A549 (cell line): ENCODE measurements around the gene SLC17A1. TPM values are rescaled to one million over a fixed set of nuclear protein-coding genes. Genes with fewer than 3 reads are reported as not detected.

Experiments used
- ATAC-seq, 2 experiments: fragments of 200-7000 bp in 1 of 2; fragments of >200 bp in 1 of 2; cut with Nextera tagmentation in 1 of 2; cut with Tn5 transposase in 1 of 2; 3 replicates each; pipeline versions ENCODE4 v1.8.0 to v1.9.1; 2018 to 2020; ENCODE audit warnings: mild to moderate bottlenecking in 1 of 2, moderate library complexity in 1 of 2
- CTCF ChIA-PET: fragments of 300-600 bp; sonication (Branson Sonifier 250); formaldehyde crosslinking; extraction: SDS; loops from one replicate; lab custom pipeline; 2021; ENCODE audit warnings: antibody characterized with exemption, inconsistent platforms; lab: Yijun Ruan, JAX
- POLR2A ChIA-PET: fragments of 350-600 bp; formaldehyde crosslinking; extraction: SDS; loops from one replicate; lab custom pipeline; 2021; ENCODE audit warnings: antibody characterized with exemption, inconsistent platforms; lab: Yijun Ruan, JAX
- DNase-seq, 2 experiments: peaks; one replicate each; pipeline versions ENCODE4 v3.0.0 to v3.0.0-alpha.2; 2011 to 2016; ENCODE audit warnings: low read depth in 1 of 2, low spot score in 1 of 2
- FAIRE-seq: peaks from 2 replicates; lab custom pipeline; 2011; peaks lifted over from hg19 to GRCh38; lab: Jason Lieb, UNC
- H3K27ac ChIP-seq, 2 experiments: fragments of >200 bp; sonication (Bioruptor Twin); formaldehyde crosslinking; 3 replicates each; pipeline ENCODE4 v1.5.1; 2016 to 2017
- H3K4me1 ChIP-seq: fragments of >200 bp; sonication (Bioruptor Twin); formaldehyde crosslinking; 3 replicates; pipeline ENCODE4 v1.6.1; 2016
- H3K4me2 ChIP-seq: fragments of >200 bp; sonication (Bioruptor Twin); formaldehyde crosslinking; 3 replicates; pipeline ENCODE4 v1.6.1; 2016
- H3K4me3 ChIP-seq: fragments of >200 bp; sonication (Bioruptor Twin); formaldehyde crosslinking; 3 replicates; pipeline ENCODE4 v1.5.1; 2016
- H3K9me3 ChIP-seq: fragments of >200 bp; sonication (Bioruptor Twin); formaldehyde crosslinking; 3 replicates; pipeline ENCODE4 v1.6.1; 2016
- CHD2 ChIP-seq: fragments of 150-350 bp; IDR thresholded peaks from 2 replicates; pipeline ENCODE4 v1.6.1; 2014; ENCODE audit warnings: low read length; ENCODE audit not compliant: partially characterized antibody
- EP300 ChIP-seq, 2 experiments: fragments of >200 bp; sonication (Bioruptor Twin); formaldehyde crosslinking; IDR thresholded peaks; 2 replicates in 1 of 2; 3 replicates in 1 of 2; pipeline ENCODE4 v1.6.1; 2016 to 2017
- ESRRA ChIP-seq: fragments of 150-350 bp; IDR thresholded peaks from 2 replicates; pipeline ENCODE4 v1.6.1; 2014; ENCODE audit warnings: mild to moderate bottlenecking, low read length, borderline replicate concordance
- HOXB5 ChIP-seq: fragments of 250-450 bp; sonication (Bioruptor Pico); IDR thresholded peaks from 2 replicates; pipeline ENCODE4 v1.5.0; 2020; ENCODE audit warnings: mild to moderate bottlenecking, moderate library complexity
- JUN ChIP-seq, 2 experiments: fragments of >200 bp; sonication (Bioruptor Twin); formaldehyde crosslinking; IDR thresholded peaks; 2 replicates in 1 of 2; 3 replicates in 1 of 2; pipeline ENCODE4 v1.6.1; 2016 to 2017
- NPAS2 ChIP-seq: fragments of 250-450 bp; sonication (Bioruptor Pico); IDR thresholded peaks from 2 replicates; pipeline ENCODE4 v1.8.0; 2022; ENCODE audit warnings: mild to moderate bottlenecking, moderate library complexity, borderline replicate concordance
- PHF8 ChIP-seq: fragments of 200-600 bp; sonication (generic); IDR thresholded peaks from 2 replicates; pipeline ENCODE4 v1.6.1; 2016; ENCODE audit warnings: low read depth, mild to moderate bottlenecking, antibody characterized with exemption, moderate library complexity, borderline replicate concordance
- RAD21 ChIP-seq, 2 experiments: fragments of >200 bp in 1 of 2; sonication (Bioruptor Twin) in 1 of 2; formaldehyde crosslinking in 1 of 2; IDR thresholded peaks in 1 of 2; conservative IDR thresholded peaks in 1 of 2; 2 replicates in 1 of 2; 3 replicates in 1 of 2; pipeline ENCODE4 v1.6.1; 2012 to 2018; ENCODE audit warnings: inconsistent platforms in 1 of 2
- RFX5 ChIP-seq: fragments of 450-650 bp; IDR thresholded peaks from 2 replicates; pipeline ENCODE4 v1.7.1; 2014; ENCODE audit warnings: antibody characterized with exemption, mild to moderate bottlenecking, moderate library complexity
- RNF2 ChIP-seq: fragments of 200-600 bp; sonication (generic); IDR thresholded peaks from 2 replicates; pipeline ENCODE4 v1.6.1; 2016; ENCODE audit warnings: low read depth, mild to moderate bottlenecking, antibody characterized with exemption, moderate library complexity, borderline replicate concordance
- SMC3 ChIP-seq: fragments of >200 bp; sonication (Bioruptor Twin); formaldehyde crosslinking; IDR thresholded peaks from 3 replicates; pipeline ENCODE4 v1.6.1; 2018; ENCODE audit warnings: inconsistent platforms
- TFCP2L1 ChIP-seq: fragments of 250-450 bp; sonication (Bioruptor Pico); IDR thresholded peaks from 2 replicates; pipeline ENCODE4 v1.5.0; 2021; ENCODE audit warnings: mild to moderate bottlenecking
- WGBS: methylation state at CpG from one replicate; pipeline ENCODE4 v1.1.6; 2017; ENCODE audit errors: missing lambda C conversion rate; 5-methylcytosine and 5-hydroxymethylcytosine counted together
- polyA plus RNA-seq, 4 experiments: library from polyadenylated mRNA; depleted of rRNA in 3 of 4; stranded (reverse); fragments of >200 nt; fragmentation: RNase III in 1 of 4; extraction: RNeasy Plus Mini Kit Qiagen cat#74134 plus additional on column Dnase treatment in 1 of 4; gene quantifications; 2 replicates in 3 of 4; 3 replicates in 1 of 4; pipeline ENCODE4 v1.2.3, GENCODE V29; 2011 to 2017
- TF ChIP-seq, protein P1 (sequence below): IDR thresholded peaks from 2 replicates; pipeline ENCODE4 v1.6.1; 2012; ENCODE audit warnings: low read depth, borderline replicate concordance
- TF ChIP-seq, protein P2 (sequence below): fragments of 200-600 bp; sonication (generic); IDR thresholded peaks from 2 replicates; pipeline ENCODE4 v1.6.1; 2016; ENCODE audit warnings: antibody characterized with exemption, mild to moderate bottlenecking, moderate library complexity
- TF ChIP-seq, protein P3 (sequence below): fragments of 150-350 bp; IDR thresholded peaks from 2 replicates; pipeline ENCODE4 v1.6.1; 2014; ENCODE audit warnings: low read depth, mild to moderate bottlenecking, low read length
- TF ChIP-seq, protein P4 (sequence below): fragments of >200 bp; sonication (Bioruptor Twin); formaldehyde crosslinking; IDR thresholded peaks from 3 replicates; pipeline ENCODE4 v1.5.1; 2016
- TF ChIP-seq, protein P5 (sequence below): IDR thresholded peaks from 2 replicates; pipeline ENCODE4 v1.6.1; 2012
- TF ChIP-seq, protein P6 (sequence below): fragments of 250-450 bp; sonication (Bioruptor Pico); IDR thresholded peaks from 2 replicates; pipeline ENCODE4 v1.5.0; 2020; ENCODE audit warnings: low read depth, mild to moderate bottlenecking, moderate library complexity

The SLC17A1 gene
- polyA plus RNA-seq, 2 of the 4 experiments (the other 2 are of a cell fraction) = 0.79 to 1.2 TPM

DNA sequence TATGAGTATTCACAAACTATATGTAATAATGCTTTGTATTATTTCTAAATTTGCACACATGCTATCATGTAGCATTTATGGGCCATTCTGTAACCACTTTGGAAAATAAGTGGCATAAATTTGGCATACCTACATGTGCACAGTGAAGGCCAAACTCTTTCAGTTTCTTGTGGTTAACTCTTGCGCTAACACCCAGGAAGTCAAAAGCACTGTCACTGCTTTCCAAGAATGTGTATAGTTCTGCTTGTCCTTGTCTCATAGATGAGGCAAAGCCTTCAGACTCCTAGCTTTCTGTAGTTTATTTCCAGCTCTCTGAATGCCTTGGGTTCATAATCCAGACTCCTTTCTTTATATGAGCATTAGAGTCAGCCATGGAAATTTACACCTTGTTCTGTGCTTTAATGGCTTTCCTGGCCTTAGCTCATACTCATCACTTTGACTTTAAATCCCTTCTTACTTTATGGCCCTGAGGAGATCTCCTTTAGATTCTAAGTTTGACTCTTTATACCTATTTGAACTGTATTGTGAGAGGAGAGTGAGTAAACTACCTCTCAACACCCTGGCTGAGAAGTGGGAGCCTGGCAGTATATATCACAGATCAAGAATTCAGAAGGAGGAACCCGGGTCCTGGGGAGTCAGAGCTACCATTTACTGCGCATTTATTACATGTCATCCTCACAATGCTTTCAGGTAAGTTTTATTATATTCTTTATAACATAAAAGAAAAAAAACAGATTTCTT, 43.1 kb upstream of the SLC17A1 start:
- no peak for DNase-seq
- FAIRE-seq = no peak
- H3K4me2 ChIP-seq = peak overlapping the region; percentile 58
- H3K9me3 ChIP-seq = no peaks in the 10 kb centered on the region
- CTCF ChIA-PET = no interaction called here
- ATAC-seq = peak; percentile 43 to 63
- POLR2A ChIA-PET = no interaction called here
- TF ChIP-seq NPAS2 (CRISPR knock-in tag) (no peak), RAD21 (conservative IDR thresholded peaks at IDR 0.05 in 1 of 2, IDR thresholded peaks at IDR 0.05 in 1 of 2) (no peak), EP300 (IDR thresholded peaks at IDR 0.05) (0 out of 5 replicates have a peak, but pooled peaks of 1 of the 2 experiments have one; percentile 16), ESRRA (no peak)
- TF ChIP-seq, all 56 proteins: peak for 1
- no peak overlapping the region for H3K4me3 ChIP-seq
- WGBS = 35% methylated on average over 3 of the region's 3 CpGs
- H3K4me1 ChIP-seq = peaks cover 43% of the 10 kb centered on the region
- peak overlapping the region; percentile 91 to 92 for H3K27ac ChIP-seq

DNA sequence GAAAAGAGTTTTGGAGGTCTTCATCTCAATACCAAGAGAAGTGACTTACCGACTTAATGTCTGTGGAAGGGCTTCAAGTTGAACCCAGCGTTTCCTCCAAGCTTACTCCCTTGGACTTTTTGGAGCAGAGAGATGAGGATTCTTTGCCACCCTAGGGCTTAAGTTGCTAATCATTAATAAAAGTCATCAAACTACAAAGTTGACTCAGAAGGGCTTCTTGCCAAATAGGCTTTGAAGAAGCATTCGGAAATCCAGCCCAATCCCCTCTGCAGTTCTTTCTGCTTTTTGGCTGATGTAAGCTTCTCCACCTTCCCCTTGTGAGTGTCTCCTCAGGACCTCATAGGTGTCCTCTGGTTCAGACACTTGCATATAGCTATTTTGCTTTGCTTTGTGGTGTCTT, 42.3 kb upstream of the SLC17A1 start, which contains the start of gene SLC17A3:
Gene SLC17A3, minus strand, starts transcription at position 126 of the 400 bp plus-strand sequence. CDS start 5,856 bp downstream, outside the sequence.
- ChIA-PET POLR2A (no interaction called here), CTCF (interaction anchor here (1.0 to 1.6 kb wide), 3 partner anchors 11 to 86 kb away, joined by 3 to 4 read pairs (median 3); no protein-coding TSS in a partner anchor)
- ATAC-seq = peak in 1 of 2 experiments; percentile 30; a peak in 2 of 6 replicates
- DNase-seq = no peak
- Histone ChIP-seq H3K4me1 (peaks cover 43% of the 10 kb centered on the region), H3K9me3 (no peaks in the 10 kb centered on the region), H3K4me2 (peak within 1 kb of the TSS; percentile 58), H3K4me3 (no peak within 1 kb of the TSS), H3K27ac (peak within 1 kb of the TSS; percentile 91 to 92)
- 9% methylated on average over 3 of the region's 3 CpGs for WGBS
- no peak for FAIRE-seq
- no peak for TF ChIP-seq TFCP2L1 (CRISPR knock-in tag)
- TF ChIP-seq EP300 (IDR thresholded peaks at IDR 0.05) = peak in 1 of 2 experiments; percentile 40; a peak in 1 of 5 replicates
- no peak for TF ChIP-seq HOXB5
- TF ChIP-seq, protein P1, sequence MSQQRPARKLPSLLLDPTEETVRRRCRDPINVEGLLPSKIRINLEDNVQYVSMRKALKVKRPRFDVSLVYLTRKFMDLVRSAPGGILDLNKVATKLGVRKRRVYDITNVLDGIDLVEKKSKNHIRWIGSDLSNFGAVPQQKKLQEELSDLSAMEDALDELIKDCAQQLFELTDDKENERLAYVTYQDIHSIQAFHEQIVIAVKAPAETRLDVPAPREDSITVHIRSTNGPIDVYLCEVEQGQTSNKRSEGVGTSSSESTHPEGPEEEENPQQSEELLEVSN = no peak
- TF ChIP-seq SMC3 = 0 out of 3 replicates have a peak, but pooled peaks have one; percentile 9
- no peak for TF ChIP-seq RNF2
- 0 out of 5 replicates have a peak, but pooled peaks of 1 of the 2 experiments have one; percentile 19 for TF ChIP-seq JUN (IDR thresholded peaks at IDR 0.05)
- TF ChIP-seq, protein P2, sequence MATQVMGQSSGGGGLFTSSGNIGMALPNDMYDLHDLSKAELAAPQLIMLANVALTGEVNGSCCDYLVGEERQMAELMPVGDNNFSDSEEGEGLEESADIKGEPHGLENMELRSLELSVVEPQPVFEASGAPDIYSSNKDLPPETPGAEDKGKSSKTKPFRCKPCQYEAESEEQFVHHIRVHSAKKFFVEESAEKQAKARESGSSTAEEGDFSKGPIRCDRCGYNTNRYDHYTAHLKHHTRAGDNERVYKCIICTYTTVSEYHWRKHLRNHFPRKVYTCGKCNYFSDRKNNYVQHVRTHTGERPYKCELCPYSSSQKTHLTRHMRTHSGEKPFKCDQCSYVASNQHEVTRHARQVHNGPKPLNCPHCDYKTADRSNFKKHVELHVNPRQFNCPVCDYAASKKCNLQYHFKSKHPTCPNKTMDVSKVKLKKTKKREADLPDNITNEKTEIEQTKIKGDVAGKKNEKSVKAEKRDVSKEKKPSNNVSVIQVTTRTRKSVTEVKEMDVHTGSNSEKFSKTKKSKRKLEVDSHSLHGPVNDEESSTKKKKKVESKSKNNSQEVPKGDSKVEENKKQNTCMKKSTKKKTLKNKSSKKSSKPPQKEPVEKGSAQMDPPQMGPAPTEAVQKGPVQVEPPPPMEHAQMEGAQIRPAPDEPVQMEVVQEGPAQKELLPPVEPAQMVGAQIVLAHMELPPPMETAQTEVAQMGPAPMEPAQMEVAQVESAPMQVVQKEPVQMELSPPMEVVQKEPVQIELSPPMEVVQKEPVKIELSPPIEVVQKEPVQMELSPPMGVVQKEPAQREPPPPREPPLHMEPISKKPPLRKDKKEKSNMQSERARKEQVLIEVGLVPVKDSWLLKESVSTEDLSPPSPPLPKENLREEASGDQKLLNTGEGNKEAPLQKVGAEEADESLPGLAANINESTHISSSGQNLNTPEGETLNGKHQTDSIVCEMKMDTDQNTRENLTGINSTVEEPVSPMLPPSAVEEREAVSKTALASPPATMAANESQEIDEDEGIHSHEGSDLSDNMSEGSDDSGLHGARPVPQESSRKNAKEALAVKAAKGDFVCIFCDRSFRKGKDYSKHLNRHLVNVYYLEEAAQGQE = no peak
- TF ChIP-seq, all 56 proteins: peak for 3

DNA sequence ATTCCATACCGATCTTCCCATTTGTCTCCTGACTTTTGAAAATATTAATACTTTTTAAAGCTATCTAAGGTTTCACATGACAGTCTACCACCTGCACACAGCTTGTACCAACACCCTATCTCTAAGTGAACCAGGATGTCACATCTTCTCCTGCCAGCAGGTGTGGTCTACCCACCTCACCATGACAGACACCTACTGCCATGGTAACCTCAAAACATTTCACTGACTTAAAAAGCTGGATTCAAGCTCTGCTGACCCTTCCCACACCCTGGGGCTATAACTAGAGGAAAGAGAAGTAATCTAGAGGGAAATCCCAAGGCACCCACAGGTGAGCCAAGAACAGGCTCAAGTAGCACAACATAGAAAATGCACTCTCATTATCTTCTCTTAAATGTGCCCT, 41.0 kb upstream of the SLC17A1 start:
- Histone ChIP-seq H3K27ac (peak overlapping the region; percentile 91 to 92), H3K4me1 (peaks cover 43% of the 10 kb centered on the region), H3K4me3 (no peak overlapping the region), H3K4me2 (peak overlapping the region; percentile 58), H3K9me3 (no peaks in the 10 kb centered on the region)
- POLR2A ChIA-PET = no interaction called here
- 52% methylated on average over 1 of the region's 1 CpG for WGBS
- FAIRE-seq (no peak), ATAC-seq (no peak), DNase-seq (no peak)
- CTCF ChIA-PET = interaction anchor here (1.6 kb wide), 1 partner anchor 10 kb away, joined by 4 read pairs; no protein-coding TSS in a partner anchor
- TF ChIP-seq, protein P3, sequence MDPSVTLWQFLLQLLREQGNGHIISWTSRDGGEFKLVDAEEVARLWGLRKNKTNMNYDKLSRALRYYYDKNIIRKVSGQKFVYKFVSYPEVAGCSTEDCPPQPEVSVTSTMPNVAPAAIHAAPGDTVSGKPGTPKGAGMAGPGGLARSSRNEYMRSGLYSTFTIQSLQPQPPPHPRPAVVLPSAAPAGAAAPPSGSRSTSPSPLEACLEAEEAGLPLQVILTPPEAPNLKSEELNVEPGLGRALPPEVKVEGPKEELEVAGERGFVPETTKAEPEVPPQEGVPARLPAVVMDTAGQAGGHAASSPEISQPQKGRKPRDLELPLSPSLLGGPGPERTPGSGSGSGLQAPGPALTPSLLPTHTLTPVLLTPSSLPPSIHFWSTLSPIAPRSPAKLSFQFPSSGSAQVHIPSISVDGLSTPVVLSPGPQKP = no peak
- TF ChIP-seq, protein P4, sequence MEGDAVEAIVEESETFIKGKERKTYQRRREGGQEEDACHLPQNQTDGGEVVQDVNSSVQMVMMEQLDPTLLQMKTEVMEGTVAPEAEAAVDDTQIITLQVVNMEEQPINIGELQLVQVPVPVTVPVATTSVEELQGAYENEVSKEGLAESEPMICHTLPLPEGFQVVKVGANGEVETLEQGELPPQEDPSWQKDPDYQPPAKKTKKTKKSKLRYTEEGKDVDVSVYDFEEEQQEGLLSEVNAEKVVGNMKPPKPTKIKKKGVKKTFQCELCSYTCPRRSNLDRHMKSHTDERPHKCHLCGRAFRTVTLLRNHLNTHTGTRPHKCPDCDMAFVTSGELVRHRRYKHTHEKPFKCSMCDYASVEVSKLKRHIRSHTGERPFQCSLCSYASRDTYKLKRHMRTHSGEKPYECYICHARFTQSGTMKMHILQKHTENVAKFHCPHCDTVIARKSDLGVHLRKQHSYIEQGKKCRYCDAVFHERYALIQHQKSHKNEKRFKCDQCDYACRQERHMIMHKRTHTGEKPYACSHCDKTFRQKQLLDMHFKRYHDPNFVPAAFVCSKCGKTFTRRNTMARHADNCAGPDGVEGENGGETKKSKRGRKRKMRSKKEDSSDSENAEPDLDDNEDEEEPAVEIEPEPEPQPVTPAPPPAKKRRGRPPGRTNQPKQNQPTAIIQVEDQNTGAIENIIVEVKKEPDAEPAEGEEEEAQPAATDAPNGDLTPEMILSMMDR = no peak
- TF ChIP-seq PHF8 = no peak
- no peak for TF ChIP-seq CHD2
- no peak for TF ChIP-seq RFX5
- TF ChIP-seq, protein P5, sequence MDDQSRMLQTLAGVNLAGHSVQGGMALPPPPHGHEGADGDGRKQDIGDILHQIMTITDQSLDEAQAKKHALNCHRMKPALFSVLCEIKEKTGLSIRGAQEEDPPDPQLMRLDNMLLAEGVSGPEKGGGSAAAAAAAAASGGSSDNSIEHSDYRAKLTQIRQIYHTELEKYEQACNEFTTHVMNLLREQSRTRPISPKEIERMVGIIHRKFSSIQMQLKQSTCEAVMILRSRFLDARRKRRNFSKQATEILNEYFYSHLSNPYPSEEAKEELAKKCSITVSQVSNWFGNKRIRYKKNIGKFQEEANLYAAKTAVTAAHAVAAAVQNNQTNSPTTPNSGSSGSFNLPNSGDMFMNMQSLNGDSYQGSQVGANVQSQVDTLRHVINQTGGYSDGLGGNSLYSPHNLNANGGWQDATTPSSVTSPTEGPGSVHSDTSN = no peak
- TF ChIP-seq, protein P1 = no peak
- TF ChIP-seq, protein P6, sequence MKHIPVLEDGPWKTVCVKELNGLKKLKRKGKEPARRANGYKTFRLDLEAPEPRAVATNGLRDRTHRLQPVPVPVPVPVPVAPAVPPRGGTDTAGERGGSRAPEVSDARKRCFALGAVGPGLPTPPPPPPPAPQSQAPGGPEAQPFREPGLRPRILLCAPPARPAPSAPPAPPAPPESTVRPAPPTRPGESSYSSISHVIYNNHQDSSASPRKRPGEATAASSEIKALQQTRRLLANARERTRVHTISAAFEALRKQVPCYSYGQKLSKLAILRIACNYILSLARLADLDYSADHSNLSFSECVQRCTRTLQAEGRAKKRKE (CRISPR knock-in tag) = no peak
